ENCODE measurements around the gene PVR.
"Not testable (repeated sequence)": the region's sequence is repeated elsewhere in the genome, so short reads cannot be mapped to it uniquely, and the experiment has no call there.

Gene PVR

DNA sequence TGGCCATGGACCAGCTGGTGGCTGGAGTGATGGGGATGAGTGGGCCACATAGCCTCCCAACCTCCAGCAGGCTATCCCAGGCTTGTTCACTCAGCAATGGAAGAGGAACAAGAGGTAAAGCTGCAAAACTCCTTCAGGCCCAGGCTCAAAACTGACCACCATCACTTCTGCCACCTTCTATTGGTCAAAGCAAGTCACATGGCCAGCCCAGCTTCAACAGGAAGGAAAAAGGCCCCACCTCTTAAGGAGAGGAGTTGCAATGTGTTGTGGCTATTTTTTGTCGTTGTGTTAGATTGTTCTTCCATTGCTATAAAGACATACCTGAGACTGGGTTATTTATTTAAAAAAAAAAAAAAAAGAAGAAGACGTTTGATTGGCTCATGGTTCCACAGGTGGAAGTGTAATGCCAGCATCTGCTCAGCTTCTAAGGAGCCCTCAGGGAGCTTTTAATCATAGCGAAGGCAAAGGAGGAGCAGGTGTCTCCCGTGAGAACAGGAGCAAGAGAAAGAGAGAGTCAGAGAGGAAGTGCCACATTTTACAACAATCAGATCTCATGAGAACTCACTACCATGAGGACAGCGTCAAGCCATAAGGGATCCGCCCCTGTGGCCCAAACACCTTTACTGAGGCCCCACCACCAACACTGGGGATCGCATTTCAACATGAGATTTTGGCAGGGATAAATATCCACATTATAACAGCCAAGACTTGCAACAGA is 24.9 kb upstream of the PVR start:
- no peak for DNase-seq (ENCODE audit: low read depth)

GRCh38 chr19:44620667-44621066 is 23.0 kb upstream of the PVR start:
- DNase-seq (ENCODE audit: low read depth) = no peak

GRCh38 chr19:44621367-44621766 is 22.3 kb upstream of the PVR start:
- no peak for DNase-seq (ENCODE audit: low read depth)

DNA sequence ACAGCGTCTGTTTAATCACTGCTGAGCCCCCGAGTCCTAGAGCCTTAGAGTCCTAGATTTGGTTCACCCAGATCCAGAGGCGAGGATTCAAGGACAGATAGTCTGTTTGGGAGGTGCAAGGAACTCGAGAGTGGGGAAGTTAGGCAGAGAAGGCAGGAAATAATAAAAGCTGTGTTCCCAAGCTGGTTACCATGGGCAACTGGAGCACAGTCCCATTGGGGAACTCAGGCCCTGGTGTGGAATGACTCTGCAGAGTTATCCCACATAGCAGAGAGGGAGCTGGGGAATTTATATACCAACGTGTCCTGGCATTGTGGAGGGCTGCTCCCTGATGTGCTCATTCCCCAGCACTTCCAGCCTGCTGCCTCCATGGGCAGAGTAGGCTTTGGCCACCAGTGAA is 20.6 kb upstream of the PVR start:
- DNase-seq (ENCODE audit: low read depth) = no peak

- no peak for DNase-seq (ENCODE audit: low read depth)
These were observed 20.1 kb upstream of the PVR start for GRCh38 chr19:44623626-44624025.

DNA sequence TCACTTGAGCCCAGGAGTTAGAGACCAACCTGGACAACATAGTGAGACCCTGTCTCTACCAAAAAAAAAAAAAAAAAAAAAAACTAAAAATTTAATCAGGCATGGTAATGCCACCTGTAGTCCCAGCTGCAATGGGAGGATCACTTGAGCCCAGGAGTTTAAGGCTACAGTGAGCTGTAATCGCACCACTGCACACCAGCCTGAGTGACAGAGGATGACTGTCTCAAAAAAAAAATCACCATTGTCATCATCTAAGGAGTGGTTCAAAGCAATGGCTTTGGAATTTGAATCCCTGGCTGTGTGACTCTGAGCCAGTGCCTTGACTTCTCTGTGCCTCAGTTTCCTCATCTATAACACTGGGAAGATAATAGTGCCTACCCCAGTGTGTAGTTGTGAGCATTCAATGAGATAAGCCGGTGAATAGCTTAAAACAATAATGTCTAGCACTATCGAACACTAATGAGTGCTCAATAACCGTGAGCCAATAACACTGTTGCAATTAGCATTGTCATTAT is 18.8 kb upstream of the PVR start:
- DNase-seq (ENCODE audit: low read depth) = no peak

DNA sequence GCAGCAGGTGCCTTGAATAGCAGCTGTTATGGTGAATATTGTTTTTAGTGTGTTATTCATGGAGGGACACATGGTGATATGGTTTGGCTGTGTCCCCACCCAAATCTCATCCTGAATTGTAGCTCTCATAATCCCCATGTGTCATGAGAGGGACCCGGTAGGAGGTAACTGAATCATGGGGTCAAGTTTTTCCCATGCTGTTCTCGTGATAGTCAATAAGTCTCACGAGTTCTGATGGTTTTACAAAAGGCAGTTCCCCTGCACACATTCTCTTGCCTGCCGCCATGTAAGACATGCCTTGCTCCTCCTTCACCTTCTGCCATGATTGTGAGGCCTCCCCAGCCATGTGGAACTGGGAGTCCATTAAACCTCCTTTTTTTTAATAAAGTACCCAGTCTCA is 18.1 kb upstream of the PVR start:
- DNase-seq (ENCODE audit: low read depth) = not testable (repeated sequence)

- DNase-seq (ENCODE audit: low read depth) = no peak
These were observed 17.6 kb upstream of the PVR start for GRCh38 chr19:44626048-44626624.

- DNase-seq (ENCODE audit: low read depth) = no peak
These were observed 16.1 kb upstream of the PVR start for GRCh38 chr19:44627631-44628030.

DNA sequence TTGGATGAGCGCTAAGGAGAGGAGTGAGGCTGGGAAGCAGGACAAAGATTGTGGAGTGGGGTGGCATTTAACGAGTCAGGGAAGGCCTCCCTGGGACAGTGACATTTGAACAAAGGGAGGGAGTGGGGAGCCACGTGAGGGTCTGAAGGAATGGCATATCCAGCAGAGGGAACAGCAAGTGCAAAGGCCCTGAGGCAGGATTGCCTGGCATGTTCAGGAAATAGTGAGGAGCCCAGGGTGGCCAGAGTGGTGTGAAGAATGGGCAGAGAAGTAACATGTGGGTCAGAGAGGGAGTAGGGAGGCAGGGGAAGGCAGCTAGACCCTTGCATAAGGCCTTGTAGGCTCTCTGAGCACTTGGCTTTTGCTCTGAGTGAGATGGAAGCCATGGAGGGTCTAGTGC is 14.9 kb upstream of the PVR start:
- DNase-seq (ENCODE audit: low read depth) = no peak

DNA sequence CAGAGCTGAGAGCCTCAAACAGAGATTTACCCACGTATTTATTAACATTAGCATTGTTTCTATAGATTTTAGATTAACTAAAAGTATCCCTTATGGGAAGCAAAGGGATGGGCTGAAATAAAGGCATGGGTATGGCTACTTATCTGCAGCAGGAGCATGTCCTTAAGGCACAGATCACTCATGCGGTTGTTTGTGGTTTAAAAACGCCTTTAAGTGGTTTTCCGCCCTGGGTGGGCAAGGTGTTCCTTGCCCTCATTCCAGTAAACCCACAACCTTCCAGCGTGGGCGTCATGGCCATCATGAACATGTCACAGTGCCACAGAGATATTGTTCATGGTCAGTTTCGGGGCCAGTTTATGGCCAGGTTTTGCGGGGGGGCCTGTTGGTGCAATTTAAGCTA is 12.1 kb upstream of the PVR start:
- not testable (repeated sequence) for DNase-seq (ENCODE audit: low read depth)

- DNase-seq (ENCODE audit: low read depth) = not testable (repeated sequence)
These were observed 9.7 kb upstream of the PVR start for GRCh38 chr19:44634058-44634457.

DNA sequence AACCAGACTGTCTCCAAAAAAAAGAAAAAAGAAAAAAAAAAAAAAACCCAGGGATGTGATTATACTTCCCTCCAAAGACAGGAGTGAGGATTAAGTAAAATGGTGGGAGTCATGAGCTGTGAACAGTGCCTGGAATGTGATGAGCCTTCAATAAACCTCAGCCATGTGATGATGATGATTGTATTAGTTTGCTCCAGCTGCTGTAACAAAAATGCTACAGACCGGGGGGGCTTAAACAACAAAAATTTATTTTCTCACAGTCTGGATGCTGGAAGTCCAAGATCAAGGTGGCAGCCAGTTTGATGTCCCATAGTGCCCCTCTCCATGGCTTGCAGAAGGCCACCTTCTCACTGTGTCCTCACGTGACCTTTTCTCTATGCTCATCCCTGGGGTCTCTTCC is 8.9 kb upstream of the PVR start:
- DNase-seq (ENCODE audit: low read depth) = no peak

- no peak for DNase-seq (ENCODE audit: low read depth)
These were observed 7.9 kb upstream of the PVR start for GRCh38 chr19:44635581-44636438.

DNA sequence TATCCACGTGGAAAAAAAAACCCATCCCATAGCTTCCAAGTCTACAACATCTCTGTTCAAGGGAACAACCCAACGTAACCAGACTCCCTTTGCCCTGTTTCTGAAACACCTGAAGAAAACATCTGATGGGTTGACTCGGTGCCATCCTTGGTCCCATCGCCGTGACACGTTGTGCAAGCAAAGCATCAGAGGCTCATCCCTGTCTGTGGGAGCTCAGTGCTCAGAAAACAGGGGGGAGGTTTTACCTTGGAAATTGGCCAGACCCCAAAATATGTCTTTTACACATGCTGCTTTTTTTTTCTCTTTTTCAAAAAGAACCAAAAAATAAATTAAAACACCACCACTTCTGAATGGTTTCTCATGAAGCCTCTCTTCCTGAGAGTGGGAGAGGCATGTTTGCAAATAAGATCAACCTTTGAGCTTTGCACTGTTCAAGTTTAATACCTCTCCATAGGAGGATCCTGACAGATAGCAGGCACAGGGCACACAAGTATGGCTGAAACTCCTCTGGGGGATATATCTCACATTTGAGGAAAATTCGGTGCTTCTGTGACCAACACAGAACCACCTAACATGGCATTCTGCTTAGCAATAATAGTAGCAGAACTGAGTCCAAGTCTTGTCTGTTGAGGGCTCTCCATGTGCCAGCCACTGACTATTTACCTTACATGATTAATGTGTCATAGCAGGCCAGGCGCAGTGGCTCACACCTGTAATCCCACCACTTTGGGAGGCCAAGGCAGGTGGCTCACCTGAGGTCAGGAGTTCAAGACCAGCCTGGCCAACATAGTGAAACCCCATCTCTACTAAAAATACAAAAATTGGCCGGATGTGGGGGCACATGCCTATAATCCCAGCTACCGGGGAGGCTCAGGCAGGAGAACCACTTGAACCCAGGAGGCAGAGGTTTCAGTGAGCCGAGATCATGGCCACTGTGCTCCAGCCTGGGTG is 7.0 kb upstream of the PVR start:
- no peak for DNase-seq (ENCODE audit: low read depth)

DNA sequence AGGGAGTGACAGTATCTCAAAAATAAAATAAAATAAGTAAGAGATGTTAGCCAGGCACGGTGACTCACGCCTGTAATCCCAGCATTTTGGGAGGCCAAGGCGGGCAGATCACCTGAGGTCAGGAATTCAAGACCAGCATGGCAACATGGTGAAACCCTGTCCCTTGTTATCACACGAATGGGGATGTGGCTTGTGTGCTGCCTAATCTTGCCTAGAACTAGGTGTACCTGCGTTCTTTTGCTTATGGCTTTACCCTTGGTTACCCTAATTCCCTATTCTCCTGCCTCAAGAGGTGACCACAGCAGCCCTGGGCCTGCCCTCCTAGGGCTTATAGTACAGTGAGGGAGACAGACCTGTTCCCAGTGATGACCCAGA is 6.3 kb upstream of the PVR start:
- no peak for DNase-seq (ENCODE audit: low read depth)

- DNase-seq (ENCODE audit: low read depth) = no peak
These were observed 3.2 kb upstream of the PVR start for GRCh38 chr19:44640518-44640917.

DNA sequence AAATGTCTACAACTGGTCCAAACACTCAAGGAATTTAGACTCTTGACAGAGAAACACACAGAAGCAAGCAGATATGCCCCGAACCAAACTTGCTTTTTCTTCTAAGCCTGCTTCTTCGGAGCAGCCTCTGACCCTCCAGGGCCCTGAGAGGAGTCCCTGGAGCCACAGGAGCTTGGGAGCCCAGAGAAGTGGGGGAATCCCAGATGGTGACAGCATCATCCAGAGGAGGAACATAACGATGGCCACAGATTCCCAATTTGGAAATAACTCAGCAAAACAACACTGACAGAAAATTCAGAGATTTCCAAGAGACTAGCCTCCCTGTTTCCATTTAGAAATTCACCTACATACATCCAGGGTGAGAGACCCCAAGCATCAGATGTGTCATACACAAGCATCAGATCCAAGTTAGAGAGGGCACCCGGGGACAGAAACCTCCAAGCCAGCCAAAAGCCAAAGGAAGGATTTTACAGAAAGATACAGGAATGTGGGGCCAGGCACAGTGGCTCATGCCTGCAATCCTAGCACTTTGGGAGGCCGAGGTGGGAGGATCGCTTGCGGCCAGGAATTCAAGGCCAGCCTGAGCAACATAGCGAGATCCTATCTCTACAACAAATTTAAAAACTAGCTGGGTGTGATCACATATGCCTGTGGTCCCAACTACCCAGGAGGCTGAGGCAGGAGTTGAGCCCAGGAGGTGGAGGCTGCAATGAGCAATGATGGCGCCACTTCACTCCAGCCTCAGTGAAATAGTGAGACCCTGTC is 2.0 kb upstream of the PVR start:
- no peak for DNase-seq (ENCODE audit: low read depth)

DNA sequence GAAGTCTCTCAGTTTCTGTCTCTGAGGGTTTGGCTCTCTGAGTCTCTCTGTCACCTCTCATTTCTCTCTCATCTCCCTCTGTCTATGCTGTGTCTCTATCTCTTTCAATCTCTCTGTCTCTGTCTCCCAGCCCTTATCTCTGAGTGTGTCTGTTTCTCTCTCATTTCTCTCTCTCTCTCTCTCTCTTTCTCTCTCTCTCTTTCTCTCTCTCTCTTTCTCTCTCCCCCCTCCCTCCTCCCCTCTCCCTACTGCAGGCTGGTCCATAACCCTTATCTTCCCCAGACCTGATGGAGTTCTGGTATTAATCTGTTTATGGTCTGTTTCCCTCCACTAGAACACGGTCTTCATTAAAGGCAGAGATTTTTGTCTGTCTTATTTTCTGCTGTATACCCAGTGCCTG is 1.3 kb upstream of the PVR start:
- DNase-seq (ENCODE audit: low read depth) = no peak

- no peak for DNase-seq (ENCODE audit: low read depth)
These were observed 799 bp downstream of the PVR start for GRCh38 chr19:44644402-44645016.
